ENCODE results near the gene MRTFA. TPM values are rescaled to one million over a fixed set of nuclear protein-coding genes. Genes with fewer than 3 reads are reported as not detected.

MRTFA gene
- total RNA-seq, 1 experiment from 2014 or later, result 28.0 TPM

DNA sequence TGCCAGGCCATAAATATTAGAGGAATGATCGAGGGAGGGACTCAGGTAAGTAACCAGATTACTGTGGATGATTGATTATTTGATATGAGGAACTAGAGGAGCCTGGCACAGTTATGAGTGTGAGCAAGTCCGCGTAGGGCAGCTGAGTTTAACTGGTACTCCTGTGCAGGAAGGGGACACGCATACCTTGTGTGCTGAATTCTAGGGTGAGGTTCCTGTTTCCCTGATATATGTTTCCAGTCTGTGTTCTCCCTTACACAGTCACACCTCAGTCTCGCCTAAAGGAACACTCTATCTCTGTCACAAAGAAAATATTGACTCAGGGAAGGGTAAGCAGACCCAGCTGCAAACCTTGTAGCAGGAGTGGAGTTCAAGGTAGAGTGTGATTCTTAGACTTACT lies 248.8 kb downstream of the MRTFA start:
- Histone ChIP-seq H3K4me3 (replicated peaks in 1 of 2; ENCODE audit: low read depth in 1 of 2, low read length in 2 of 2) (no peak overlapping the region), H3K27me3 (ENCODE audit: insufficient read depth, low read length) (no peaks in the 10 kb centered on the region), H3K9me3 (ENCODE audit: control insufficient read depth in 1 of 2, insufficient read depth in 1 of 2, low read depth in 1 of 2, low read length in 2 of 2) (no peaks in the 10 kb centered on the region), H3K9ac (ENCODE audit: low read length) (no peak overlapping the region), H4K20me1 (ENCODE audit: insufficient read depth) (no peaks in the 10 kb centered on the region), H3K27ac (ENCODE audit: low read depth, low read length) (no peak overlapping the region), H3K36me3 (ENCODE audit: control insufficient read depth in 1 of 2, insufficient read depth in 2 of 2, low read length in 2 of 2) (no peaks in the 10 kb centered on the region), H3K4me1 (ENCODE audit: control insufficient read depth in 1 of 2, insufficient read depth in 2 of 2, low read length in 2 of 2) (peaks cover 0 to 4% of the 10 kb centered on the region in 2 experiments; a peak in 1 of 4 replicates), H3K79me2 (ENCODE audit: insufficient read depth, low read length) (peaks cover 19% of the 10 kb centered on the region), H3K9me2 (ENCODE audit: insufficient read depth) (no peaks in the 10 kb centered on the region), H3K4me2 (ENCODE audit: low read length) (no peak overlapping the region), H2AFZ (ENCODE audit: low read depth, low read length, poor library complexity, severe bottlenecking) (no peak overlapping the region)
- ATAC-seq (no peak), DNase-seq (ENCODE audit: low read depth, low spot score) (no peak)
- RAD21 ChIA-PET (ENCODE audit: low non-redundant PET in 1 of 2, low total read pairs in 2 of 2, uncharacterized antibody in 2 of 2, unreplicated experiment in 2 of 2), result no interaction called here
- POLR2A ChIA-PET, result no interaction called here
- no TSS peak for BruUV-seq (replicated peaks)
- TF ChIP-seq RAD21 (IDR thresholded peaks at IDR 0.05; ENCODE audit: low read depth) (no peak), TCF7L2 (IDR thresholded peaks at IDR 0.05; ENCODE audit: borderline replicate concordance, extremely low read depth, insufficient read depth, insufficient read length) (no peak), EGR1 (IDR thresholded peaks at IDR 0.05; ENCODE audit: low read depth) (no peak), EZH2 (IDR thresholded peaks at IDR 0.05) (no peak), CBX3 (IDR thresholded peaks at IDR 0.05; ENCODE audit: low read depth) (no peak), FOSL1 (IDR thresholded peaks at IDR 0.05; ENCODE audit: low read depth) (no peak), SP1 (IDR thresholded peaks at IDR 0.05; ENCODE audit: low read depth) (no peak), SRF (IDR thresholded peaks at IDR 0.05; ENCODE audit: low read depth) (no peak), CEBPB (IDR thresholded peaks at IDR 0.05; ENCODE audit: low read depth) (no peak), SIN3A (IDR thresholded peaks at IDR 0.05; ENCODE audit: low read depth) (no peak), YY1 (IDR thresholded peaks at IDR 0.05; ENCODE audit: extremely low read depth, insufficient replicate concordance, low read depth, low read length) (no peak), ZNF274 (IDR thresholded peaks at IDR 0.05; ENCODE audit: low read depth, low read length) (no peak), POLR2A (IDR thresholded peaks at IDR 0.05; ENCODE audit: borderline replicate concordance, extremely low read depth, insufficient read depth, insufficient read length) (no peak), ELF1 (IDR thresholded peaks at IDR 0.05; ENCODE audit: borderline replicate concordance, low read depth) (no peak)
- TF ChIP-seq, protein P1, sequence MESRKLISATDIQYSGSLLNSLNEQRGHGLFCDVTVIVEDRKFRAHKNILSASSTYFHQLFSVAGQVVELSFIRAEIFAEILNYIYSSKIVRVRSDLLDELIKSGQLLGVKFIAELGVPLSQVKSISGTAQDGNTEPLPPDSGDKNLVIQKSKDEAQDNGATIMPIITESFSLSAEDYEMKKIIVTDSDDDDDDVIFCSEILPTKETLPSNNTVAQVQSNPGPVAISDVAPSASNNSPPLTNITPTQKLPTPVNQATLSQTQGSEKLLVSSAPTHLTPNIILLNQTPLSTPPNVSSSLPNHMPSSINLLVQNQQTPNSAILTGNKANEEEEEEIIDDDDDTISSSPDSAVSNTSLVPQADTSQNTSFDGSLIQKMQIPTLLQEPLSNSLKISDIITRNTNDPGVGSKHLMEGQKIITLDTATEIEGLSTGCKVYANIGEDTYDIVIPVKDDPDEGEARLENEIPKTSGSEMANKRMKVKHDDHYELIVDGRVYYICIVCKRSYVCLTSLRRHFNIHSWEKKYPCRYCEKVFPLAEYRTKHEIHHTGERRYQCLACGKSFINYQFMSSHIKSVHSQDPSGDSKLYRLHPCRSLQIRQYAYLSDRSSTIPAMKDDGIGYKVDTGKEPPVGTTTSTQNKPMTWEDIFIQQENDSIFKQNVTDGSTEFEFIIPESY (IDR thresholded peaks at IDR 0.05; ENCODE audit: extremely low read depth, insufficient replicate concordance, low read length), result no peak
- TF ChIP-seq, protein P2, sequence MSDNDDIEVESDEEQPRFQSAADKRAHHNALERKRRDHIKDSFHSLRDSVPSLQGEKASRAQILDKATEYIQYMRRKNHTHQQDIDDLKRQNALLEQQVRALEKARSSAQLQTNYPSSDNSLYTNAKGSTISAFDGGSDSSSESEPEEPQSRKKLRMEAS (IDR thresholded peaks at IDR 0.05), result no peak
- TF ChIP-seq, protein P3, sequence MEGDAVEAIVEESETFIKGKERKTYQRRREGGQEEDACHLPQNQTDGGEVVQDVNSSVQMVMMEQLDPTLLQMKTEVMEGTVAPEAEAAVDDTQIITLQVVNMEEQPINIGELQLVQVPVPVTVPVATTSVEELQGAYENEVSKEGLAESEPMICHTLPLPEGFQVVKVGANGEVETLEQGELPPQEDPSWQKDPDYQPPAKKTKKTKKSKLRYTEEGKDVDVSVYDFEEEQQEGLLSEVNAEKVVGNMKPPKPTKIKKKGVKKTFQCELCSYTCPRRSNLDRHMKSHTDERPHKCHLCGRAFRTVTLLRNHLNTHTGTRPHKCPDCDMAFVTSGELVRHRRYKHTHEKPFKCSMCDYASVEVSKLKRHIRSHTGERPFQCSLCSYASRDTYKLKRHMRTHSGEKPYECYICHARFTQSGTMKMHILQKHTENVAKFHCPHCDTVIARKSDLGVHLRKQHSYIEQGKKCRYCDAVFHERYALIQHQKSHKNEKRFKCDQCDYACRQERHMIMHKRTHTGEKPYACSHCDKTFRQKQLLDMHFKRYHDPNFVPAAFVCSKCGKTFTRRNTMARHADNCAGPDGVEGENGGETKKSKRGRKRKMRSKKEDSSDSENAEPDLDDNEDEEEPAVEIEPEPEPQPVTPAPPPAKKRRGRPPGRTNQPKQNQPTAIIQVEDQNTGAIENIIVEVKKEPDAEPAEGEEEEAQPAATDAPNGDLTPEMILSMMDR (IDR thresholded peaks at IDR 0.05 in 2 of 3, conservative IDR thresholded peaks at IDR 0.05 in 1 of 3; ENCODE audit: borderline replicate concordance in 1 of 3, insufficient read depth in 1 of 3, low read depth in 2 of 3, low read length in 2 of 3), result no peak
- CTCF ChIA-PET, result no interaction called here
- intact Hi-C loops (cut with micrococcal nuclease), result no loop called here
